Measurements from ENCODE around the gene SELENOK. TPM values are rescaled to one million over a fixed set of nuclear protein-coding genes. Genes with fewer than 3 reads are reported as not detected.
A peak's percentile ranks its signal among the peaks of the same experiment; 100 is the strongest.

The SELENOK gene
- total and polyA plus RNA-seq, 2 of the 13 experiments (the other 11 are each of a cell fraction or from before 2014, with no cell fraction given), result 67.0 to 81.0 TPM

- TF ChIP-seq ARID4A (CRISPR knock-in tag; IDR thresholded peaks at IDR 0.05; ENCODE audit: borderline replicate concordance), result peak; percentile 26; the same call in 1 of the 2 replicates
- TF ChIP-seq TSC22D2 (CRISPR knock-in tag; IDR thresholded peaks at IDR 0.05; ENCODE audit: borderline replicate concordance), result 0 out of 2 replicates have a peak, but pooled peaks have one; percentile 58
- no peak for TF ChIP-seq ZSCAN31 (CRISPR knock-in tag; IDR thresholded peaks at IDR 0.05; ENCODE audit: low read depth)
- peak; percentile 64; the same call in 1 of the 2 replicates for TF ChIP-seq ZNF333 (CRISPR knock-in tag; IDR thresholded peaks at IDR 0.05; ENCODE audit: borderline replicate concordance)
- TF ChIP-seq ARID5B (CRISPR knock-in tag; IDR thresholded peaks at IDR 0.05), result 0 out of 2 replicates have a peak, but pooled peaks have one; percentile 22
- no peak; the same call in 1 of the 2 replicates for TF ChIP-seq UBTF (CRISPR knock-in tag; IDR thresholded peaks at IDR 0.05)
- no peak for TF ChIP-seq SIN3B (IDR thresholded peaks at IDR 0.05; ENCODE audit: low read length)
- TF ChIP-seq ZNF574 (CRISPR knock-in tag; IDR thresholded peaks at IDR 0.05), result peak; percentile 17; the same call in 1 of the 2 replicates
- TF ChIP-seq KAT8 (CRISPR knock-in tag; IDR thresholded peaks at IDR 0.05), result peak; percentile 30; the same call in 1 of the 2 replicates
- TF ChIP-seq ATF7 (IDR thresholded peaks at IDR 0.05), result no peak
- no peak for TF ChIP-seq ATF7 (CRISPR knock-in tag; IDR thresholded peaks at IDR 0.05)
- peak; percentile 24; the same call in 1 of the 2 replicates for TF ChIP-seq SMC3 (IDR thresholded peaks at IDR 0.05; ENCODE audit: low read length)
- TF ChIP-seq ZFP91 (CRISPR knock-in tag; IDR thresholded peaks at IDR 0.05; ENCODE audit: borderline replicate concordance), result 0 out of 2 replicates have a peak, but pooled peaks have one; percentile 14
Measured at GRCh38 chr3:53841296-53841695, 50.4 kb downstream of the SELENOK start (continued).
